BE2C (cell line): Measurements from ENCODE around the gene PAX9.

Experiments
- DNase-seq: peaks from one replicate; pipeline ENCODE4 v3.0.0-alpha.2; 2020
- H3K27me3 ChIP-seq: fragments of 250-450 bp; sonication (Bioruptor Pico); 2 replicates; pipeline ENCODE4 v1.5.1; 2020; ENCODE audit warnings: mild to moderate bottlenecking
- H3K36me3 ChIP-seq: fragments of 250-450 bp; sonication (Bioruptor Pico); 2 replicates; pipeline ENCODE4 v1.5.1; 2020; ENCODE audit warnings: mild to moderate bottlenecking
- H3K4me1 ChIP-seq: fragments of 250-450 bp; sonication (Bioruptor Pico); 2 replicates; pipeline ENCODE4 v1.5.1; 2020
- H3K4me3 ChIP-seq: 2 replicates; pipeline ENCODE4 v1.5.1; 2011; ENCODE audit warnings: low read depth, low read length
- H3K9me3 ChIP-seq: fragments of 250-450 bp; sonication (Bioruptor Pico); 2 replicates; pipeline ENCODE4 v1.5.1; 2020
- CTCF ChIP-seq: IDR thresholded peaks from 2 replicates; pipeline ENCODE4 v1.5.1; 2012; ENCODE audit warnings: mild to moderate bottlenecking, low read depth, low read length

The PAX9 gene

GRCh38 chr14:36701132-36701531 is 39.5 kb downstream of the PAX9 start:
- DNase-seq: no peak
- peaks cover 2% of the 10 kb centered on the region; the same call in 1 of the 2 replicates for H3K27me3 ChIP-seq
- H3K4me3 ChIP-seq: no peak overlapping the region
- no peak for TF ChIP-seq CTCF
- no peaks in the 10 kb centered on the region for H3K4me1 ChIP-seq
- no peaks in the 10 kb centered on the region for H3K36me3 ChIP-seq
- no peaks in the 10 kb centered on the region for H3K9me3 ChIP-seq

GRCh38 chr14:36702474-36702873 is 40.8 kb downstream of the PAX9 start:
- no peak for TF ChIP-seq CTCF

GRCh38 chr14:36707570-36707969 is 45.9 kb downstream of the PAX9 start:
- Histone ChIP-seq H3K36me3 (no peaks in the 10 kb centered on the region), H3K4me3 (no peak overlapping the region), H3K27me3 (peaks cover 2% of the 10 kb centered on the region; the same call in 1 of the 2 replicates), H3K4me1 (no peaks in the 10 kb centered on the region), H3K9me3 (no peaks in the 10 kb centered on the region)
- no peak for TF ChIP-seq CTCF
- no peak for DNase-seq

More at GRCh38 chr14:36702474-36702873, 40.8 kb downstream of the PAX9 start:
- Histone ChIP-seq H3K4me3 (no peak overlapping the region), H3K4me1 (no peaks in the 10 kb centered on the region), H3K36me3 (no peaks in the 10 kb centered on the region), H3K9me3 (no peaks in the 10 kb centered on the region), H3K27me3 (peaks cover 2% of the 10 kb centered on the region; the same call in 1 of the 2 replicates)
- no peak for DNase-seq

GRCh38 chr14:36713960-36714703 is 52.5 kb downstream of the PAX9 start:
- Histone ChIP-seq H3K4me3 (no peak overlapping the region), H3K4me1 (no peaks in the 10 kb centered on the region), H3K9me3 (no peaks in the 10 kb centered on the region), H3K27me3 (no peaks in the 10 kb centered on the region), H3K36me3 (no peaks in the 10 kb centered on the region)
- DNase-seq: no peak
- no peak for TF ChIP-seq CTCF

GRCh38 chr14:36716614-36717184 is 55.0 kb downstream of the PAX9 start:
- Histone ChIP-seq H3K4me3 (no peak overlapping the region), H3K36me3 (no peaks in the 10 kb centered on the region), H3K27me3 (no peaks in the 10 kb centered on the region), H3K9me3 (no peaks in the 10 kb centered on the region), H3K4me1 (no peaks in the 10 kb centered on the region)
- no peak for TF ChIP-seq CTCF
- no peak for DNase-seq

- no peak for TF ChIP-seq CTCF
- Histone ChIP-seq H3K36me3 (no peaks in the 10 kb centered on the region), H3K4me3 (no peak overlapping the region), H3K9me3 (no peaks in the 10 kb centered on the region), H3K27me3 (no peaks in the 10 kb centered on the region), H3K4me1 (no peaks in the 10 kb centered on the region)
- DNase-seq: no peak
Observed at GRCh38 chr14:36717363-36717762, 55.7 kb downstream of the PAX9 start.
